OCI-LY1 (cell line): ENCODE results near the gene ADAMTS17.

Experiments used
- H2AFZ ChIP-seq: fragments of 200-600 bp; sonication (generic), shearing (Covaris generic); 2 replicates; pipeline ENCODE4 v1.6.0; 2014; ENCODE audit warnings: antibody characterized with exemption, mild to moderate bottlenecking, low read length
- H3F3A ChIP-seq: fragments of 200-600 bp; sonication (generic), shearing (Covaris generic); 2 replicates; pipeline ENCODE4 v1.6.0; 2014; ENCODE audit warnings: mild to moderate bottlenecking, antibody characterized with exemption, low read length, moderate library complexity; ENCODE audit not compliant: insufficient read depth
- H3K27ac ChIP-seq: fragments of 200-600 bp; sonication (generic); 2 replicates; pipeline ENCODE4 v1.5.1; 2014; ENCODE audit warnings: low read length, mixed run types, mild to moderate bottlenecking, low read depth; ENCODE audit not compliant: poor library complexity, severe bottlenecking
- H3K27me3 ChIP-seq: fragments of 200-600 bp; sonication (generic); 2 replicates; pipeline ENCODE4 v1.6.0; 2014; ENCODE audit warnings: antibody characterized with exemption, mild to moderate bottlenecking, low read length, moderate library complexity; ENCODE audit not compliant: insufficient read depth
- H3K36me3 ChIP-seq: fragments of 200-600 bp; sonication (generic); 2 replicates; pipeline ENCODE4 v1.6.1; 2014; ENCODE audit warnings: mild to moderate bottlenecking, antibody characterized with exemption, low read length, moderate library complexity, mixed read lengths; ENCODE audit not compliant: insufficient read depth
- H3K4me1 ChIP-seq: fragments of 200-600 bp; sonication (generic); 2 replicates; pipeline ENCODE4 v1.5.1; 2014; ENCODE audit warnings: mild to moderate bottlenecking, low read length, moderate library complexity; ENCODE audit not compliant: insufficient read depth, severe bottlenecking
- H3K4me2 ChIP-seq: fragments of 200-600 bp; sonication (generic), shearing (Covaris generic); 2 replicates; pipeline ENCODE4 v1.6.1; 2014; ENCODE audit warnings: low read length
- H3K4me3 ChIP-seq: fragments of 200-600 bp; sonication (generic); 2 replicates; pipeline ENCODE4 v1.5.1; 2014; ENCODE audit warnings: low read length, low read depth, mild to moderate bottlenecking, mixed read lengths; ENCODE audit not compliant: poor library complexity, severe bottlenecking
- H3K79me2 ChIP-seq: fragments of 200-600 bp; shearing (Covaris generic); 2 replicates; pipeline ENCODE4 v1.6.1; 2016; ENCODE audit warnings: mixed run types, low read length, mixed read lengths; ENCODE audit not compliant: insufficient read depth
- H3K9ac ChIP-seq: fragments of 200-600 bp; sonication (generic), shearing (Covaris generic); 2 replicates; pipeline ENCODE4 v1.6.1; 2014; ENCODE audit warnings: mild to moderate bottlenecking, low read length, mixed read lengths
- H3K9me2 ChIP-seq: fragments of 200-600 bp; sonication (generic), shearing (Covaris generic); 2 replicates; pipeline ENCODE4 v1.6.1; 2014; ENCODE audit warnings: low read depth, mild to moderate bottlenecking, low read length, mixed read lengths
- H3K9me3 ChIP-seq: fragments of 200-600 bp; shearing (Covaris generic); 2 replicates; pipeline ENCODE4 v1.6.1; 2014; ENCODE audit warnings: low read length, mixed read lengths
- H4K20me1 ChIP-seq: fragments of 200-600 bp; sonication (generic), shearing (Covaris generic); 2 replicates; pipeline ENCODE4 v1.6.0; 2016; ENCODE audit warnings: mild to moderate bottlenecking, low read length; ENCODE audit not compliant: insufficient read depth
- EZH2 ChIP-seq: fragments of 200-600 bp; sonication (generic), shearing (Covaris generic); IDR thresholded peaks from 2 replicates; pipeline ENCODE4 v1.8.0; 2017; ENCODE audit warnings: borderline replicate concordance, mixed run types, mild to moderate bottlenecking, antibody characterized with exemption, low read length, moderate library complexity, mixed read lengths
- TF ChIP-seq, protein P1 (sequence below): fragments of 200-600 bp; sonication (generic), shearing (Covaris generic); IDR thresholded peaks from 2 replicates; pipeline ENCODE4 v1.5.1; 2017; ENCODE audit warnings: mild to moderate bottlenecking, antibody characterized with exemption, low read length, moderate library complexity, mixed read lengths

Gene ADAMTS17

DNA sequence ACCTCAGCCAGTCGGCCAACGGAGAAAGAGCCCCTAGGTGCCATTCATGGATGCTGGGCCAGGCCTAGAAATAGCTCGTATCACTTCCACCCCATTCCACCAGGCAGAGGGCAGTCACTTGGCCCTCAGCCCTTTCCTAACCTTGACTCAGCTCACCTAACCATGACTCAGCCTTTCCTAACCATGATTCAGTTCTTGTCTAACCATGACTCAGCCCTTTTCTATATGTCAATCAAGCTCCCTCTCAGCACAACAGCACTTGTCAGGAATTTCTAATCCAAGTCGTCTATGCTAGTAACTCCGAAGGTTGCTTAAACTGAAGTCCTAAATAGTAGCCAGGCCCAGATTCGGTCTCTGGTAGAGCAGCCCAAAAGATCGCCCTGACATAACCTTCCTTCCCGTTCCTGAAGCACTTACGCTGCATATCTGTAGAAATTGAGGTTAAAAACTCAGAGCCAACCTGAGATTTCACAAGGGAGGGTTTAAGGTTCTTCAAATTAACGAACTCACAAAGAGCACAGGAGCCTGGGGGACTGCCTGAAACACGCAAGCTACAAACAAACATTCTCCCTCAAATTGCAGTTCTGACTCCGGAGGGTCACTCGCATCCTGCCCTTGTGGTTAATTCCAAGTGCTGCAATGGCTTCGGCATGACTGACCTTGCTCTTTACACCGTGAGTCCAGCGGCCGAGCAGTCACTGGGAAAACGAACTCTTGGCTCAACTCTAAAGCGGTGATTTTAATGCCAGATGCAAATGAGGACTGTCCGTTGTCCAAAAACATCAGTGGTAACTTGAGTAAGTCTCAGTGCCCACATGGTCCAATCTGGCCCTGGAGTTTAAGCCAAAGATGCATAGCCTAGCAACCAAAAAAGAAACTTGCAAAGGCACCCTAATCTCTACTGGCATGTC lies 99.9 kb downstream of the ADAMTS17 start:
- Histone ChIP-seq H3K9me3 (no peaks in the 10 kb centered on the region), H3K4me1 (no peaks in the 10 kb centered on the region), H3K4me3 (no peak overlapping the region), H2AFZ (no peak overlapping the region), H3K79me2 (no peaks in the 10 kb centered on the region), H3K36me3 (no peaks in the 10 kb centered on the region), H3K27ac (no peak overlapping the region), H4K20me1 (no peaks in the 10 kb centered on the region), H3F3A (no peaks in the 10 kb centered on the region), H3K9me2 (no peaks in the 10 kb centered on the region), H3K27me3 (no peaks in the 10 kb centered on the region), H3K9ac (no peak overlapping the region), H3K4me2 (no peak overlapping the region)
- no peak for TF ChIP-seq EZH2
- TF ChIP-seq, protein P1, sequence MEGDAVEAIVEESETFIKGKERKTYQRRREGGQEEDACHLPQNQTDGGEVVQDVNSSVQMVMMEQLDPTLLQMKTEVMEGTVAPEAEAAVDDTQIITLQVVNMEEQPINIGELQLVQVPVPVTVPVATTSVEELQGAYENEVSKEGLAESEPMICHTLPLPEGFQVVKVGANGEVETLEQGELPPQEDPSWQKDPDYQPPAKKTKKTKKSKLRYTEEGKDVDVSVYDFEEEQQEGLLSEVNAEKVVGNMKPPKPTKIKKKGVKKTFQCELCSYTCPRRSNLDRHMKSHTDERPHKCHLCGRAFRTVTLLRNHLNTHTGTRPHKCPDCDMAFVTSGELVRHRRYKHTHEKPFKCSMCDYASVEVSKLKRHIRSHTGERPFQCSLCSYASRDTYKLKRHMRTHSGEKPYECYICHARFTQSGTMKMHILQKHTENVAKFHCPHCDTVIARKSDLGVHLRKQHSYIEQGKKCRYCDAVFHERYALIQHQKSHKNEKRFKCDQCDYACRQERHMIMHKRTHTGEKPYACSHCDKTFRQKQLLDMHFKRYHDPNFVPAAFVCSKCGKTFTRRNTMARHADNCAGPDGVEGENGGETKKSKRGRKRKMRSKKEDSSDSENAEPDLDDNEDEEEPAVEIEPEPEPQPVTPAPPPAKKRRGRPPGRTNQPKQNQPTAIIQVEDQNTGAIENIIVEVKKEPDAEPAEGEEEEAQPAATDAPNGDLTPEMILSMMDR, result no peak

DNA sequence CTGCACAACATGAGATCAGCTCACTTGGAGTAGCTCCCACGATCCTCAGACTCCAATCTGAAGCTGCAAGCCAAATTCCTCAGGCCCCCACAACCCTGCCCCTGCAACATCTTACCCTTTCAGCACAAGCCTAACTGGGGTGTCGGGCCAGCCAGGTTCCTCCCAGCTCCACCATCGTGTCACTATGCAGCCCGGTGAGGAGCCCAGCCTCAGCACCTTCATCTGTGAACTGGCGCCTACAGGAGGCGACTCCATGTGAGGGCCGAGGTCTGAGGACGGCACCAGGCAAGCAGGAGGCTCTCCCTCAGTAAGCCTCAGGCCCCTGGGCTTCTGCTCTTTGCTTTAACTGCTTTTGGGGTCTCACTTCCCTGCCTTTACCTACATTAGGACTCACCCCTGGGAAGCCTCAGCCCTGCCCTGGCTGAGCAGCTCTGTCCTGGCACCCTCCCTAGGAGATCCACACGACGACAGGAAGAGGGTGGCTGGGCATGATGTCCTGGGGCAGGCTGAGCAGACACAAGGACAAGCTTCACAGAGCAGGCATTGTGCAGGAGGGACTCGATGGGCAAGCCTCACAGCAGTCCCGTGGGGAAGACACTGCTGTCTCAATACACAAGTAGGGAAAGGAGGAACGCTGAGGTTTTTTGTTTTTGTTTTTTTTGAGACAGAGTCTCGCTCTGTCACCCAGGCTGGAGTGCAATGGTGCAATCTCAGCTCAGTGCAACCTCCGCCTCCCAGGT lies 104.6 kb downstream of the ADAMTS17 start:
- no peaks in the 10 kb centered on the region for H3K27me3 ChIP-seq
- H3K9me2 ChIP-seq, result no peaks in the 10 kb centered on the region
- no peak for TF ChIP-seq EZH2
- TF ChIP-seq, protein P1, result no peak
- no peaks in the 10 kb centered on the region for H3K4me1 ChIP-seq
- no peaks in the 10 kb centered on the region for H4K20me1 ChIP-seq
- H3K4me2 ChIP-seq, result no peak overlapping the region
- no peak overlapping the region for H3K9ac ChIP-seq
- no peak overlapping the region for H3K4me3 ChIP-seq
- no peak overlapping the region for H3K27ac ChIP-seq
- no peak overlapping the region for H2AFZ ChIP-seq
- no peaks in the 10 kb centered on the region for H3F3A ChIP-seq
- no peaks in the 10 kb centered on the region for H3K9me3 ChIP-seq
- no peaks in the 10 kb centered on the region for H3K79me2 ChIP-seq
- no peaks in the 10 kb centered on the region for H3K36me3 ChIP-seq

DNA sequence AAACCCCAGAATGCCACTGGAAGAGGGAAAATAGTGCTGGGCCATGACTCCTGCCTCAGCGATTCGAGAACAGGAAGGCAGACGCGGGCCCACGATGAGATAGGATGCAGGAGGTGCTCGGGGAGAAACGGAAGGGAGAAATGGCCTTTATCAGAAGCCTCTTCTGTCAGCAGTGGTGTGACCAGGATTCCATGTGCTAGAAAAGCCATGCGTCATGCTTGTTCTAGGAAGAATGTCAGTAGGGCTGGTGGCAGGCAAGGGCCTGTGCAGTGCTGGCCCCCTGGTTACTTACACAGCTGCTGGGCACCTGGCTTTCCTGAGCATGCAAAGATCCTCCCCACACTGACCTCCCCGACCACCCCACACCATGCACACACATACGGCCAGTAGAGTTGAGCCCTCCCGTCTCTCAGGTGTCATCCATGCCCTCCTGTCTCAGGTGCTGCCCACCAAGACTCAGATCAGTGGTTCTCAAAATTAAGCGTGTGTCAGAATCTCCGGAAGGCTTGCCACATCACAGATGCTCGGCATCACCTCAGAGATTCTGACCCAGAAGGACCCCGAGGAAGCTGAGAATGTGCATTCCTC lies 106.7 kb downstream of the ADAMTS17 start:
- no peak for TF ChIP-seq EZH2
- no peaks in the 10 kb centered on the region for H3K4me1 ChIP-seq

More for the DNA sequence above, 106.7 kb downstream of the ADAMTS17 start:
- Histone ChIP-seq H4K20me1 (no peaks in the 10 kb centered on the region), H3K27ac (no peak overlapping the region), H3K4me3 (no peak overlapping the region), H3K79me2 (no peaks in the 10 kb centered on the region), H2AFZ (no peak overlapping the region), H3K4me2 (no peak overlapping the region), H3K9me3 (no peaks in the 10 kb centered on the region), H3K9ac (no peak overlapping the region), H3K9me2 (no peaks in the 10 kb centered on the region), H3F3A (no peaks in the 10 kb centered on the region), H3K36me3 (no peaks in the 10 kb centered on the region), H3K27me3 (no peaks in the 10 kb centered on the region)
